Breast epithelium (tissue), 3 donors: ENCODE measurements around the gene FRMD4A.

ENCODE experiments used
- CTCF ChIP-seq, 3 donors: fragments of 450-650 bp; IDR thresholded peaks; one replicate each; pipeline ENCODE4 v1.5.1; 2016 to 2017; ENCODE audit warnings: antibody characterized with exemption in 3 of 3, mild to moderate bottlenecking in 3 of 3, moderate library complexity in 3 of 3
- POLR2A ChIP-seq: fragments of 450-650 bp; IDR thresholded peaks from one replicate; pipeline ENCODE4 v1.6.1; 2016; ENCODE audit warnings: antibody characterized with exemption, mild to moderate bottlenecking, moderate library complexity

- TF ChIP-seq CTCF (IDR thresholded peaks at IDR 0.05) = no peak
- TF ChIP-seq POLR2A = no peak
Observed at GRCh38 chr10:14358886-14359573, 28.3 kb upstream of the FRMD4A start.
